Measurements from ENCODE around the gene DPH3.

Gene DPH3

GRCh38 chr3:16290007-16290826, 25.5 kb upstream of the DPH3 start:
- DNase-seq = peak; percentile 78

DNA sequence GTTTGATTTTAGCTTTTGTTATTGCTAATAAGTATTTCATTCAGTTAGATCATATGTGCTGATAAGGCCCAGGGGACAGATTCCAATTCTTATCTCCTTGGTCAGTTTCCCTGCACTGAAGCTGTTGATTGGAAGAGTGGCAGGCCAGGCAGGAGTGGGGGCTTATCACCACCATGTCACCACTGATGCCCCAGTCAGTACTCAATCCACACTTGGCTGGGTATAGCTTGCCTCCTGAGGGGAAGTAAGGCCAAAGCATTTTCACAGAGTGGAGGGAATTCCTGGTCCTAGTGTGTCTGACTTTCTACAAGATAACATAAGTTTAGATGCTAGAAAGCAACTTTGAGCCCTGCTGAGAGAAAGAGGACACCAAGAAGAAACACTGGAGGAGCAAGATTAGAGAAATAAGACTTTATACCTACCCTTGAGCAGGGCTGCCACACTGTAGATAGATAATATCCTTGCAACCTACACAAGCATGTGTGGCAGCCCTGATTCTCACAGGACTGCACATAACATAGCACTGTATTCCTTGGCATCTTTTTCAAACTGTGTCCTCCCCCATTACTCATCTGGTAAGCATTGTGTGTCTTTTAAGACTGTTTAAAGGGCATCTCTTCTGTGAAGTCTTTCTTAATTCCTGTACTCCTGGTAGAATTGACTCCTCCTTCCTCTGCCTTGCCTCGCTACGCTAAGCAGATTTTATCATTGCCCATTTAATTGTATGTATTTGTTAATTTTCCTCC, 24.6 kb upstream of the DPH3 start:
- DNase-seq = peak; percentile 74

- peak; percentile 39 for DNase-seq
These were observed 23.9 kb upstream of the DPH3 start for GRCh38 chr3:16288664-16289063.

GRCh38 chr3:16286751-16287543, 22.2 kb upstream of the DPH3 start:
- DNase-seq = peak; percentile 84

GRCh38 chr3:16286161-16286560, 21.4 kb upstream of the DPH3 start:
- no peak for DNase-seq

DNA sequence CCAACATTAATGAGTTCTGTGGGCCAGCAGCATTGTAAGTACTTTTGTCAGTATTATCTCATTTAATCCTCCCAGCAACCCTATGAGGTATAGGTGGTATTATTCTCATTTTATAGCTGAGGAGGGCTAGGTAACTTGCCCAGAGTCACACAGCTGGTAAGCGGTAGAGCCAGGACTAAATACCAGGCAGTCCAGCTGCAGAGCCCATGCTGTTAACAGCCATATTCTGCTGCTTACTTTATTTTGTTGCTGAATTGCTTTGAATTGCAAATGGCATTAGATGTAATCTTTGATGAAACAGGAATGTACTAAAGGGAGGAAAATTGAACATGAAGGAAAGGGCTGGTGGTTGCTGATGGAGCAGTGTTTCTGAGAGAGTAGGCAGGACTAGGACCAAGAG, 19.9 kb upstream of the DPH3 start:
- DNase-seq = no peak

DNA sequence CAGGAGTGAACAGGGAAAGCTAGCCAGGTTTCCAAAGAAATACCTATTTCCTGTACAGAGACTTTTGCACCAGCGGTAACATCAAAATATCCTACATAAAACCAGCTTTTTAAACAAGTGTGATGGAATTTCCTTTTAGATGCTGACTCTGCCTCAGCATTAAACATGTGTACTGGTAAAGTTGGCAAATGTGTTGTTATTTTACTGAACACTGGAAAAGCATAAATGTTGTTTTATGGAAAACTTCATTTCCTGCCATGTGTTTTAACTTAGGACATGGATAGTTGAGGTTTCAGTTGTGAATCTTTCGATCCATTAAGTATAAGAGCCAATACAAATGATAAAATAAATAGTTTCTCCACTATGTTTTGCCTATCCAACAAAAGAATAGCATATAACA, 15.9 kb upstream of the DPH3 start:
- no peak for DNase-seq

GRCh38 chr3:16279010-16279801, 14.5 kb upstream of the DPH3 start:
- DNase-seq = no peak

- DNase-seq = no peak
These were observed 12.7 kb upstream of the DPH3 start for GRCh38 chr3:16277471-16277870.

- no peak for DNase-seq
These were observed 9.1 kb upstream of the DPH3 start for GRCh38 chr3:16273867-16274266.

GRCh38 chr3:16272588-16272987, 7.8 kb upstream of the DPH3 start:
- DNase-seq = no peak

DNA sequence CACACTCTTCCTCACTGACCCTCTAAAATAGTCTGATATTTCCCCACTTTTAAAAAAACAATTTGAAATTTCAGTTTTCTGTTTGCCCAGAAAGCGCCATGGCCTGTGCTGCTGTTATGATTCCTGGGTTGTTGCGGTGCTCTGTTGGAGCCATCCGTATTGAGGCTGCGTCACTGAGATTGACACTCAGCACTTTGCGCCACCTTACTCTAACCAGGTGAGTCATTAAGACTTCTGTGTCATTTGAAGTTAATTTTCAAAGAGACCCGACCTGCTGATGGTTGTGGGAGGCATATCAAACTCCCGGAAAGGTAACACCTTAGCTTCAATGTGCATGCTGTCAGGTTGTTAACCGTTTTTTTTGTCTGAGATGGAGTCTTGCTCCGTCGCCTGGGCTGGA, 6.1 kb upstream of the DPH3 start:
- DNase-seq = no peak

- no peak for DNase-seq
These were observed 2.0 kb upstream of the DPH3 start for GRCh38 chr3:16266714-16267113.

DNA sequence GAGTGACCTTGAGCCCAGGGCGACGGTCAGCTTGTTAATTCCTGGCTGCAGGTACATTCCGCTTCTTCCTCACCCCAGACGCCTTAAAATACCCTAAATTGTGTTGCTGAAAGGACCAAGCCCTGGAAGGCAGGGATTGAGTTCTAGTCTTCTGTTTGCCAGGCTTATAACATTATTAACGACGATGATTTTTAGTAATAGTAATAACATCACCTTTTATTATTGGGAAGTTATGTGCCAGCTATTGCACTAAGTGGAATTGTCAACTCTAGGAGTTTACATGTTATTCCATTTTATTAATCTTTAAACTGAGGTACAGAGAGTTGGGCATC, 678 bp upstream of the DPH3 start:
- DNase-seq = no peak

- DNase-seq = no peak
These were observed 502 bp downstream of the DPH3 start for GRCh38 chr3:16264174-16264707.

DNA sequence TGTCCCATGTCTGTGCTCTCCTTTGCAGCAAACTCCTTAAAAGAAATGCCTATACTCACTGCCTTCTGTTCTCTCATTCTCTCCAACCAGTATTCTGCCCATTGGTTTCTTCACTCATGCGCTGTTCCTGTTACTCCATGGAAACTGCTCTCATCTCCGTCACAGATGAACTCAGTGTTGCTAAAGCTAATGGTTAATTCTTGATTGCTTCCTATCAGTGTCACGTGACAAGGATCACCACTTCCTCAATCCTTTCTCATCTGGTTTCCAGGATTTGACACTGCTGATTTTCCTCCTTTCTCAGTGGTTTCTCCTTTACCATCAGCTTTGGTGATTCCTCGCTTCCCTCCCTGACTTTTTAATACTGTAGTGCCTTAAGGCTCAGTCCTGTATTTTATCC, 2.6 kb downstream of the DPH3 start:
- no peak for DNase-seq

GRCh38 chr3:16260046-16260445, 4.7 kb downstream of the DPH3 start:
- no peak for DNase-seq

DNA sequence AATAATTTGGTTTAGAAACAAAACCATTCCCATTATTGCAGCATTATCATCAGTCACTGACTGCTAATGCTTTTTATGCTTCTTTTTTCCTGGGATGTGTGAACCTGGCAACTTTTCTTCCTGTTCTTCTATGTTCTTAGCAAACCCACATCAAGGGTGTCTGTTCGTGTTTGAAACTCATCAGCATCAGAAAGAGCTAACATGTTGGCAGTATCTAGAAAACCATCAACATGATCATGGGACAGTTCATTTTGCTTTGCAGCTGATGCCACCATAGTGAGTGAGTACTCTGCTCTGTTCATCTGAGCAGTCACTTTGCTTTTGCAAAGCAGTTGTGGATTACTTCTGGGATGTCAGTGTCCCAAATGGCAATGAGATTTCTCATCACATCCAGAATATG, 5.9 kb downstream of the DPH3 start:
- DNase-seq = no peak

GRCh38 chr3:16258177-16258576, 6.6 kb downstream of the DPH3 start:
- no peak for DNase-seq

DNA sequence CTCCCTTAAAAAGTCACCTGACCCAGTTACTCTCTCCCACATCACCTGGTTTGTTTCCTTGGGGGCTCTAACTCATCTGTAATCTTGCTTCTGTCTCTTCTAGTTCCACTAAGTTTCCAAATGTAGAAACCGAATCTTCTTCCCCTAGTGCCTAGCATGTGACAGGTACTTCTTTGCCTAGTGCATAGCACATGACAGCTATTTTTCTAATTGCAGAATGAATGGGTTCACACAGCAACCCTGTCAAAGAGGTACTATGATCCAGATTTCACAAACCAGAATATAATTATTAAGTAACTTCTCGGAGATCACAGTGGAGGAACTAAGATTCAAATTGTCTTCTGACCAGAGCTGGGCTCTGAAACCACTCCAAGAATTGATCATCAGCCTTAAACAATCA, 7.4 kb downstream of the DPH3 start:
- DNase-seq = no peak

DNA sequence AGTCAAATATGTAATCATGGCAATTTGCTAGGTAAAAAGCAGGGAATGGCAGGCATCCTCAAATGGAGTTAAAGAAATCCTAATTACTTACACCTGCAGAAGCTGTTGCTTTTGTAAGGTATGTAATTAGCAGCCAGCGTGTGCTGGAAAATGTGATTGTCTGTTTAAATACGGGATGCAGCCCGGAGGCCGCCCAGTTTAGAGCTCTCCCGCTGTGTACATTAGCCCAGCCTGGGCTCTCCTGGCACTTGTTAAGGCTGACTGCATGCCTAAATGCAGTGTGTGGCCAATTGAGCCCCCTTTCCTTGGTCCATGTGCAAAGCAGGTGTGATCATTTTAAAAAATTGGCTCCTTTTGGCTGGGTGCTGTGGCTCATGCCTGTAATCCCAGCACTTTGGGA, 9.0 kb downstream of the DPH3 start:
- DNase-seq = no peak

GRCh38 chr3:16255326-16255725, 9.4 kb downstream of the DPH3 start:
- DNase-seq = no peak

DNA sequence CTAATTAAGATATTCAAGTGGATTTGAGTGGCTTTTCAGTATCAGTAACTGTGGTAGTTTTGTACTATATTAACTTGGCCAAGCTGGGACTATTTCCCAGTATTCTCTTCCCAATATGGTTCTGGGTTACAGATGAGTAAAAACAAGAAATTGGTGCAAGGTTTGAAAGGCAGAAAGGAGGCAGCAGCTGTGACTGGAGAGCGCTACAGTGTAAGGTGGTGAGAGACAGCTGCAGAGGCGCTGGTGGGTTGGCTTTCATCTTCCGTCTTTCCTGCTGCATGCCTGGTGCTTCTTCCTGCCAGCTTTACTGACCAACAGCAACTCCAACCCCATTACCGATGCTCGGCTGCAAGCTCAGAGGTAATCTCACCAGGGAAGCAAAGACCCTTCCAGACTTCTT, 9.8 kb downstream of the DPH3 start:
- no peak for DNase-seq

All from hematopoietic multipotent progenitor cell treated with erythropoietin and hydrocortisone succinate and interleukin-3 and kit ligand, for 8 days (in vitro differentiated cells).